HEK293 (cell line): ENCODE measurements around the gene CCDC38.

ENCODE experiments used
- CTCF ChIA-PET: fragments of 350-600 bp; formaldehyde crosslinking; extraction: SDS; loops from one replicate; lab custom pipeline; 2021; ENCODE audit warnings: antibody characterized with exemption; lab: Yijun Ruan, JAX
- POLR2A ChIA-PET: fragments of 300-600 bp; formaldehyde crosslinking; extraction: SDS; loops from one replicate; lab custom pipeline; 2020; ENCODE audit warnings: antibody characterized with exemption, inconsistent platforms; lab: Yijun Ruan, JAX
- H3K27ac ChIP-seq: fragments of 200-500 bp; sonication (Bioruptor generic); 2 replicates; pipeline ENCODE4 v1.5.1; 2014; ENCODE audit warnings: low read depth, low read length, control low read depth, inconsistent platforms; ENCODE audit errors: extremely low read depth
- H3K36me3 ChIP-seq, 2 experiments: fragments of 200-500 bp in 1 of 2; sonication (Bioruptor generic) in 1 of 2; 1 replicate in 1 of 2; 2 replicates in 1 of 2; pipeline ENCODE4 v1.5.1; 2014 to 2017; ENCODE audit warnings: inconsistent platforms in 2 of 2, low read length in 2 of 2; ENCODE audit not compliant: control insufficient read depth in 2 of 2, insufficient read depth in 1 of 2
- H3K4me1 ChIP-seq: fragments of 200-500 bp; sonication (Bioruptor generic); 2 replicates; pipeline ENCODE4 v1.5.1; 2014; ENCODE audit warnings: mild to moderate bottlenecking, low read length, inconsistent platforms; ENCODE audit not compliant: control insufficient read depth, insufficient read depth
- H3K4me3 ChIP-seq: 2 replicates; pipeline ENCODE4 v1.5.1; 2011; ENCODE audit warnings: low read depth, mild to moderate bottlenecking, control low read depth, low read length, moderate library complexity
- H3K9me3 ChIP-seq: fragments of 200-500 bp; sonication (Bioruptor generic); 2 replicates; pipeline ENCODE4 v1.5.1; 2014; ENCODE audit warnings: low read depth, low read length, inconsistent platforms; ENCODE audit not compliant: control insufficient read depth, insufficient read depth
- KLF1 ChIP-seq: fragments of 450-650 bp; formaldehyde crosslinking; IDR thresholded peaks from 2 replicates; pipeline ENCODE4 v1.5.1; 2016; ENCODE audit warnings: missing biosample characterization, missing genetic modification characterization
- MZF1 ChIP-seq: fragments of 450-650 bp; formaldehyde crosslinking; IDR thresholded peaks from 2 replicates; pipeline ENCODE4 v1.5.1; 2017; ENCODE audit warnings: missing biosample characterization, missing genetic modification characterization, borderline replicate concordance
- RBAK ChIP-seq: fragments of 450-650 bp; formaldehyde crosslinking; IDR thresholded peaks from 2 replicates; pipeline ENCODE4 v1.5.1; 2016; ENCODE audit warnings: missing biosample characterization, missing genetic modification characterization
- TCF7L2 ChIP-seq: IDR thresholded peaks from 2 replicates; pipeline ENCODE4 v1.6.1; 2011; ENCODE audit warnings: low read depth, mild to moderate bottlenecking, inconsistent platforms, low read length, moderate library complexity, borderline replicate concordance
- ZBTB21 ChIP-seq: fragments of 450-650 bp; formaldehyde crosslinking; IDR thresholded peaks from 2 replicates; pipeline ENCODE4 v1.5.1; 2017; ENCODE audit warnings: missing biosample characterization, missing genetic modification characterization
- ZFP41 ChIP-seq: fragments of 450-650 bp; formaldehyde crosslinking; IDR thresholded peaks from 2 replicates; pipeline ENCODE4 v1.5.1; 2016; ENCODE audit warnings: missing biosample characterization, missing genetic modification characterization, borderline replicate concordance
- ZFP69B ChIP-seq: fragments of 450-650 bp; formaldehyde crosslinking; IDR thresholded peaks from 2 replicates; pipeline ENCODE4 v1.5.1; 2016; ENCODE audit warnings: missing biosample characterization, missing genetic modification characterization
- ZNF10 ChIP-seq: fragments of 450-650 bp; formaldehyde crosslinking; IDR thresholded peaks from 2 replicates; pipeline ENCODE4 v1.5.1; 2017; ENCODE audit warnings: missing biosample characterization, missing genetic modification characterization
- ZNF138 ChIP-seq: fragments of 450-650 bp; formaldehyde crosslinking; IDR thresholded peaks from 2 replicates; pipeline ENCODE4 v1.5.1; 2016; ENCODE audit warnings: missing biosample characterization, missing genetic modification characterization, borderline replicate concordance
- ZNF398 ChIP-seq: fragments of 450-650 bp; formaldehyde crosslinking; IDR thresholded peaks from 2 replicates; pipeline ENCODE4 v1.5.1; 2017; ENCODE audit warnings: missing biosample characterization, missing genetic modification characterization
- ZNF501 ChIP-seq: fragments of 450-650 bp; formaldehyde crosslinking; IDR thresholded peaks from 2 replicates; pipeline ENCODE4 v1.5.1; 2016; ENCODE audit warnings: missing biosample characterization, missing genetic modification characterization
- ZNF510 ChIP-seq: fragments of 450-650 bp; formaldehyde crosslinking; IDR thresholded peaks from 2 replicates; pipeline ENCODE4 v1.5.1; 2018; ENCODE audit warnings: mild to moderate bottlenecking, missing genetic modification characterization, missing biosample characterization; ENCODE audit not compliant: insufficient replicate concordance
- ZNF548 ChIP-seq: fragments of 450-650 bp; formaldehyde crosslinking; IDR thresholded peaks from 2 replicates; pipeline ENCODE4 v1.5.1; 2016; ENCODE audit warnings: missing biosample characterization, missing genetic modification characterization
- ZNF610 ChIP-seq: fragments of 450-650 bp; formaldehyde crosslinking; IDR thresholded peaks from 2 replicates; pipeline ENCODE4 v1.5.1; 2016; ENCODE audit warnings: missing biosample characterization, missing genetic modification characterization, borderline replicate concordance
- ZNF629 ChIP-seq: fragments of 450-650 bp; formaldehyde crosslinking; IDR thresholded peaks from 2 replicates; pipeline ENCODE4 v1.5.1; 2017; ENCODE audit warnings: missing biosample characterization, missing genetic modification characterization
- ZNF639 ChIP-seq: fragments of 450-650 bp; formaldehyde crosslinking; IDR thresholded peaks from 2 replicates; pipeline ENCODE4 v1.5.1; 2016; ENCODE audit warnings: missing biosample characterization, missing genetic modification characterization
- ZNF701 ChIP-seq: fragments of 450-650 bp; formaldehyde crosslinking; IDR thresholded peaks from 2 replicates; pipeline ENCODE4 v1.5.1; 2016; ENCODE audit warnings: missing biosample characterization, missing genetic modification characterization
- ZNF777 ChIP-seq: fragments of 450-650 bp; formaldehyde crosslinking; IDR thresholded peaks from 2 replicates; pipeline ENCODE4 v1.5.1; 2017; ENCODE audit warnings: missing biosample characterization, missing genetic modification characterization, borderline replicate concordance
- ZNF843 ChIP-seq: fragments of 450-650 bp; formaldehyde crosslinking; IDR thresholded peaks from 2 replicates; pipeline ENCODE4 v1.5.1; 2016; ENCODE audit warnings: missing biosample characterization, missing genetic modification characterization
- TF ChIP-seq, protein P1 (sequence below): fragments of 450-650 bp; IDR thresholded peaks from 2 replicates; pipeline ENCODE4 v1.5.1; 2018; ENCODE audit warnings: missing biosample characterization, mild to moderate bottlenecking, missing genetic modification characterization

The CCDC38 gene

DNA sequence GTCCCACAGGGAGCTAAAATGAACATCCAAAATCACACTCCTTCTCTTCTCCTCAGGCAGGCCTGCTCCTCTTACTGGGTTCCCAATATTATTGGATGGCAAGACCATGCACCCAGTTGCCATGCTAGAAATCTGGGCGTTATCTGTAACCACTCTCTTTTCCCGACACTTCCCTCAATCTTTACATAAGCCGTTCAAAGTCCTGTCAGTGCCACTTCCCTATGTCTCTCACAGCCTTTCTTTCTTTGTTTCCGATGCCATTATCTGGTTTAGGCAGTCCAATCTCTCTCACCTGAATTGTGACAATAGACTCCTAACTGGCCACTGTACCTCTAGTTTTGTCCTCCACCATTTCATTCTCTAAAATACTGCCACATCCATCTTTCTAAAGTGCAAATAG is 59.5 kb downstream of the CCDC38 start:
- Histone ChIP-seq H3K4me1 (no peaks in the 10 kb centered on the region), H3K9me3 (no peaks in the 10 kb centered on the region), H3K36me3 (no peaks in the 10 kb centered on the region), H3K27ac (no peak overlapping the region), H3K4me3 (no peak overlapping the region)
- CTCF ChIA-PET, result interaction anchor here (1.2 kb wide), 1 partner anchor 36 kb away, joined by 4 read pairs; no protein-coding TSS in a partner anchor
- POLR2A ChIA-PET, result no interaction called here
- TF ChIP-seq ZNF548 (tag by site-specific recombination) (no peak), TCF7L2 (no peak), MZF1 (no peak), ZNF501 (tag by site-specific recombination) (no peak), ZNF510 (tag by site-specific recombination) (no peak), KLF1 (no peak), ZFP41 (tag by site-specific recombination) (no peak), ZNF138 (tag by site-specific recombination) (no peak), ZNF701 (tag by site-specific recombination) (no peak)
- TF ChIP-seq, protein P1, sequence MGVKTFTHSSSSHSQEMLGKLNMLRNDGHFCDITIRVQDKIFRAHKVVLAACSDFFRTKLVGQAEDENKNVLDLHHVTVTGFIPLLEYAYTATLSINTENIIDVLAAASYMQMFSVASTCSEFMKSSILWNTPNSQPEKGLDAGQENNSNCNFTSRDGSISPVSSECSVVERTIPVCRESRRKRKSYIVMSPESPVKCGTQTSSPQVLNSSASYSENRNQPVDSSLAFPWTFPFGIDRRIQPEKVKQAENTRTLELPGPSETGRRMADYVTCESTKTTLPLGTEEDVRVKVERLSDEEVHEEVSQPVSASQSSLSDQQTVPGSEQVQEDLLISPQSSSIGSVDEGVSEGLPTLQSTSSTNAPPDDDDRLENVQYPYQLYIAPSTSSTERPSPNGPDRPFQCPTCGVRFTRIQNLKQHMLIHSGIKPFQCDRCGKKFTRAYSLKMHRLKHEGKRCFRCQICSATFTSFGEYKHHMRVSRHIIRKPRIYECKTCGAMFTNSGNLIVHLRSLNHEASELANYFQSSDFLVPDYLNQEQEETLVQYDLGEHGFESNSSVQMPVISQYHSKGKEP (tag by site-specific recombination), result no peak

- Histone ChIP-seq H3K36me3 (no peaks in the 10 kb centered on the region), H3K4me1 (no peaks in the 10 kb centered on the region), H3K27ac (no peak overlapping the region)
- POLR2A ChIA-PET, result no interaction called here
- TF ChIP-seq ZNF843 (no peak), RBAK (tag by site-specific recombination) (0 out of 2 replicates have a peak, but pooled peaks have one; percentile 43), ZNF501 (tag by site-specific recombination) (no peak), ZNF398 (tag by site-specific recombination) (peak; percentile 62), ZNF639 (tag by site-specific recombination) (no peak), ZNF10 (tag by site-specific recombination) (no peak), ZNF629 (tag by site-specific recombination) (peak; percentile 66; the same call in 1 of the 2 replicates), ZBTB21 (tag by site-specific recombination) (peak; percentile 89), ZNF777 (tag by site-specific recombination) (no peak), ZFP69B (no peak), ZNF610 (tag by site-specific recombination) (no peak)
- TF ChIP-seq, all 188 proteins: peak for 4
- Histone ChIP-seq H3K4me3 (no peak overlapping the region), H3K9me3 (no peaks in the 10 kb centered on the region)
- CTCF ChIA-PET, result interaction anchor here (1.0 kb wide), 1 partner anchor 37 kb away, joined by 4 read pairs; no protein-coding TSS in a partner anchor
These were observed 60.3 kb downstream of the CCDC38 start for GRCh38 chr12:95882080-95882479.
